Measurements from ENCODE around the gene GALNT16.

- TF ChIP-seq CTCF (IDR thresholded peaks at IDR 0.05) (no peak), EP300 (IDR thresholded peaks at IDR 0.05) (no peak)
Measured at GRCh38 chr14:69356903-69357543, 97.1 kb downstream of the GALNT16 start.

Measured in esophagus muscularis mucosa (tissue), 3 donors.